ENCODE results near the gene LRRC47.

The LRRC47 gene

DNA sequence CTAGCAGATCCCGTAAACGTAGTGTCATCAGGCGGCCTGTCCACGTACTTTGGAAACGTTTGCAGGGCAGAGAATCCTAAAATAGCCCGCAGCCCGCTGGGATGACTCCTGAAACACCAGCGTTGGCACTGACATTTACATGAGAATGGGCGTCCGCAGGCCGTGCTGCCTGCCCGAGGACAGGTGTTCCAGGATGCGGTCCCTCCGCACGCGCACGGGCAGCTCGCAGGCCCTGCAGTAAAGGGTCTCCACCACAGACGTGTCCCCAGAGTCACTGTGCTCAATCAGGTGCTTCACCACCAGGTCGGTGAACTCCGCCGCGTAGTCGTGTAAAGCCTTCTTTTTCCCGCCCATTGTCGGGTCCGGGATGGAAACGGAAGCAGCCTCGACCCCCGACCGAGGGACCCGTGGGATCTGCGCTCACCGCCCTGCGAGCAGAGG lies 49.9 kb downstream of the LRRC47 start:
- Histone ChIP-seq H3K36me3 (ENCODE audit: control insufficient read depth, insufficient read depth, low read length) (peaks cover 24% of the 10 kb centered on the region), H3K27ac (ENCODE audit: low read depth, low read length, severe bottlenecking) (no peak overlapping the region)
- WGBS, 2 experiments (ENCODE audit: insufficient coverage in 2 of 2), result 7 to 8% methylated on average over 32 to 33 of the region's 35 CpGs

GRCh38 chr1:3745590-3746381 lies 50.5 kb downstream of the LRRC47 start:
- WGBS, 2 experiments (ENCODE audit: insufficient coverage in 2 of 2), result 84 to 87% methylated on average over 23 to 25 of the region's 25 CpGs
- Histone ChIP-seq H3K9me3 (ENCODE audit: control insufficient read depth, low read length) (no peaks in the 10 kb centered on the region), H3K36me3 (ENCODE audit: control insufficient read depth, insufficient read depth, low read length) (peaks cover 31% of the 10 kb centered on the region), H3K4me3 (ENCODE audit: extremely low read depth, insufficient read depth, low read length, poor library complexity, severe bottlenecking) (peak overlapping the region; percentile 86), H3K27ac (ENCODE audit: low read depth, low read length, severe bottlenecking) (no peak overlapping the region), H3K4me1 (ENCODE audit: control insufficient read depth, insufficient read depth, low read length, poor library complexity, severe bottlenecking) (peaks cover 9% of the 10 kb centered on the region)

More for the DNA sequence above, 49.9 kb downstream of the LRRC47 start:
- H3K4me3 ChIP-seq (ENCODE audit: extremely low read depth, insufficient read depth, low read length, poor library complexity, severe bottlenecking), result peak overlapping the region; percentile 86
- H3K9me3 ChIP-seq (ENCODE audit: control insufficient read depth, low read length), result no peaks in the 10 kb centered on the region
- H3K4me1 ChIP-seq (ENCODE audit: control insufficient read depth, insufficient read depth, low read length, poor library complexity, severe bottlenecking), result peaks cover 9% of the 10 kb centered on the region

DNA sequence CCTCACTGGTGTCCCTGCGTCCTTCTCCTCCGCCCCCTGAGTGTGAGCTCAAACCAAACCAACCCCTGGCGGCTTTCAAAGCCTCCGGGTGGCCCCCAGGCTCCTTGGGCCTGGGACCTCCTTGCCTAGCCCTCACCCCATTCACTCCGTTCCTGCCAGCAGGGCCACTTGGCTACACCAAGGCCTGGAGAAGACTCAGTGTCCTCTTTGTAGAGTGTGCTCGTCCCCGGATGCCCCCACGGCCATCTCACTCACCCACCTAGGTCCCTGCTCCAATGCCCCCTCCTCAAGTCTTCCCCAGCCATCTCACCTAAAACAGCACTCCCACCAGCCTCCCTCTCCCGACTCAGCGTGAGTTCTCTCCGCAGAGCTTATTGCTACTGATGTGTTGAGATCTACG lies 51.2 kb downstream of the LRRC47 start:
- WGBS, 2 experiments (ENCODE audit: insufficient coverage in 2 of 2), result 92 to 96% methylated on average over 10 to 11 of the region's 12 CpGs
- Histone ChIP-seq H3K27ac (ENCODE audit: low read depth, low read length, severe bottlenecking) (no peak overlapping the region), H3K4me3 (ENCODE audit: extremely low read depth, insufficient read depth, low read length, poor library complexity, severe bottlenecking) (no peak overlapping the region), H3K9me3 (ENCODE audit: control insufficient read depth, low read length) (no peaks in the 10 kb centered on the region), H3K36me3 (ENCODE audit: control insufficient read depth, insufficient read depth, low read length) (peaks cover 37% of the 10 kb centered on the region), H3K4me1 (ENCODE audit: control insufficient read depth, insufficient read depth, low read length, poor library complexity, severe bottlenecking) (peaks cover 9% of the 10 kb centered on the region)

DNA sequence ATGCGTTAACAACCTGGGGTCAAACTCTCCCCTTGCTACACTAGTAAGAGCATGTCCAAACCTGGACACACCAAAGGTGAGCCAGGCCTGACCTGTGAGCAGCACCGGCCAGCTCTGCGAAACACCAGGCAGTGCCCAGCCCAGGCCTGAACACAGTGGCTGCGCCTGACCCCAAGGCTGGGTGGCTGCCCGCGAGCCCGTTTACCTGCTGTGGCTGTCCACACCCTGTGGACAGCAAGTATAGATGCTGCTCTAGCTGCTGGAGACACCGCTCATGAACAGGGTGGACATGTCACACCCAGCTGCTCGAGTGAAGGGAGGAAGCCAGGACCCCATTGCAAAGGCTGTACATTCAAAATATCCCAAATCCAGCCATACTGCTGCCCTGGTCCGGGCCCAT lies 51.7 kb downstream of the LRRC47 start:
- Histone ChIP-seq H3K4me3 (ENCODE audit: extremely low read depth, insufficient read depth, low read length, poor library complexity, severe bottlenecking) (no peak overlapping the region), H3K36me3 (ENCODE audit: control insufficient read depth, insufficient read depth, low read length) (peaks cover 39% of the 10 kb centered on the region), H3K4me1 (ENCODE audit: control insufficient read depth, insufficient read depth, low read length, poor library complexity, severe bottlenecking) (peaks cover 9% of the 10 kb centered on the region), H3K9me3 (ENCODE audit: control insufficient read depth, low read length) (no peaks in the 10 kb centered on the region), H3K27ac (ENCODE audit: low read depth, low read length, severe bottlenecking) (no peak overlapping the region)
- 87 to 92% methylated on average over 8 to 10 of the region's 10 CpGs for WGBS, 2 experiments (ENCODE audit: insufficient coverage in 2 of 2)

DNA sequence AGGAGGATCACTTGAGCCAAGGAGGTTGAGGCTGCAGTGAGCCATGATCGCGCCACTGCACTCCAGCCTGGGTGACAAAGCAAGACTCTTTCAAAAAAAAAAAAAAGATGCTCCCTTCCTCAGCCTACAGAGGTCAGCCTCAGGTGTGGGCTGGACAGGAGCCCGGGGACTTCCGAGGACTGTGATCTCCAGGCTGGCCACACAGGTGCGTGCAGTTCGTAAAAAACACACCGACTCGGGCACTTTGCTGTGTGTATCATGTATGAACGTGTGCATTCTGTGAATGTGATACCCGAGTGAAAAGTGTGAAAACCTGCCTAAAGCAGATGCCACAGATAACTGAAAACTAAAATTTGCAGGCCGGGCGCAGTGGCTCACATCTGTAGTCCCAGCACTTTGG lies 52.5 kb downstream of the LRRC47 start:
- 93 to 98% methylated on average over 10 to 12 of the region's 12 CpGs for WGBS, 2 experiments (ENCODE audit: insufficient coverage in 2 of 2)
- H3K27ac ChIP-seq (ENCODE audit: low read depth, low read length, severe bottlenecking), result no peak overlapping the region

GRCh38 chr1:3743421-3743820 lies 52.9 kb downstream of the LRRC47 start:
- 84 to 94% methylated on average over 4 of the region's 4 CpGs for WGBS, 2 experiments (ENCODE audit: insufficient coverage in 2 of 2)
- Histone ChIP-seq H3K36me3 (ENCODE audit: control insufficient read depth, insufficient read depth, low read length) (peaks cover 49% of the 10 kb centered on the region), H3K4me1 (ENCODE audit: control insufficient read depth, insufficient read depth, low read length, poor library complexity, severe bottlenecking) (peaks cover 9% of the 10 kb centered on the region), H3K9me3 (ENCODE audit: control insufficient read depth, low read length) (no peaks in the 10 kb centered on the region), H3K4me3 (ENCODE audit: extremely low read depth, insufficient read depth, low read length, poor library complexity, severe bottlenecking) (no peak overlapping the region), H3K27ac (ENCODE audit: low read depth, low read length, severe bottlenecking) (no peak overlapping the region)

More for the DNA sequence above, 52.5 kb downstream of the LRRC47 start:
- H3K36me3 ChIP-seq (ENCODE audit: control insufficient read depth, insufficient read depth, low read length), result peaks cover 45% of the 10 kb centered on the region
- H3K4me1 ChIP-seq (ENCODE audit: control insufficient read depth, insufficient read depth, low read length, poor library complexity, severe bottlenecking), result peaks cover 9% of the 10 kb centered on the region
- no peak overlapping the region for H3K4me3 ChIP-seq (ENCODE audit: extremely low read depth, insufficient read depth, low read length, poor library complexity, severe bottlenecking)
- H3K9me3 ChIP-seq (ENCODE audit: control insufficient read depth, low read length), result no peaks in the 10 kb centered on the region

DNA sequence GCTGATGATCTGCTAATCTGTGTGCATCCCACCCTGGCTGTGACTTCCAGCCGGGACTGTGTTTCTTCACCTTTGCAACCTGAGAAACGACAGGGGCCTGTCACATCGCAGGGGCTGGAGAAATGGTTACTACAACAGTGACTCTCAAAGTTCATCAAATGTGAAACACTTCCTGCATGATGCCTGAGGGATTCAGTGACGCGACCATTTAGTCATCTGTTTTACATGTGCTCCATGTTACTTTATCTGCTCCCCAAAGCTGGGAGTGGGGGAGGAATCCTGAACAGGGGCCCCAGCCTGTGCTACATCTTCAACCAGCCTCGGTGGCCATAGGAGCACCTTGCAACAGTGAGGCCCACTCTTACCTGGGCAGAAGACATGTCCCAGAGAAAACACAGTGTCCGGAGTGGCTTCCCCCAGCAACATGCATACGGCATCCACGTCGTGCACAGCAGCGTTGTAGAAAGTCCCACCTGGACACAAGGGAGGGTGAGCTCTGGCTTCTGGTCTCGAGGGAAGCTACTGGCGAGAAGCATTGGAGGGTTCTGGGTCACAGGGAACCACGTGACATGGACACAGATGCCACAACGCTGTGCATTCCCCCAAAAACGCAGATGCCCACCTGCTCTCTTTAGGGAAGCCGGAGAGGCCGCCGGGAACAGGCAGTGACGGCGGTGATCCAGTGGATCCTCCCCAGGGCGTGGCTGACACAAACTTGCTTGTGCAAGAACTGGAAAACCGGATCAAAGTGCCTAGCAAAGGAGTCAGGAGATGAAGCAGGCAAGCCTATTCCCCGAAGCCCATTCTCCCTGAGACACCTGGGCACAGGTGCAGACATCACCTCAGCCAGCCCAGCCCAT lies 53.6 kb downstream of the LRRC47 start:
- WGBS, 2 experiments (ENCODE audit: insufficient coverage in 2 of 2), result 95 to 97% methylated on average over 24 of the region's 24 CpGs
- Histone ChIP-seq H3K9me3 (ENCODE audit: control insufficient read depth, low read length) (no peaks in the 10 kb centered on the region), H3K4me3 (ENCODE audit: extremely low read depth, insufficient read depth, low read length, poor library complexity, severe bottlenecking) (no peak overlapping the region), H3K36me3 (ENCODE audit: control insufficient read depth, insufficient read depth, low read length) (peaks cover 57% of the 10 kb centered on the region), H3K4me1 (ENCODE audit: control insufficient read depth, insufficient read depth, low read length, poor library complexity, severe bottlenecking) (peaks cover 9% of the 10 kb centered on the region), H3K27ac (ENCODE audit: low read depth, low read length, severe bottlenecking) (no peak overlapping the region)

DNA sequence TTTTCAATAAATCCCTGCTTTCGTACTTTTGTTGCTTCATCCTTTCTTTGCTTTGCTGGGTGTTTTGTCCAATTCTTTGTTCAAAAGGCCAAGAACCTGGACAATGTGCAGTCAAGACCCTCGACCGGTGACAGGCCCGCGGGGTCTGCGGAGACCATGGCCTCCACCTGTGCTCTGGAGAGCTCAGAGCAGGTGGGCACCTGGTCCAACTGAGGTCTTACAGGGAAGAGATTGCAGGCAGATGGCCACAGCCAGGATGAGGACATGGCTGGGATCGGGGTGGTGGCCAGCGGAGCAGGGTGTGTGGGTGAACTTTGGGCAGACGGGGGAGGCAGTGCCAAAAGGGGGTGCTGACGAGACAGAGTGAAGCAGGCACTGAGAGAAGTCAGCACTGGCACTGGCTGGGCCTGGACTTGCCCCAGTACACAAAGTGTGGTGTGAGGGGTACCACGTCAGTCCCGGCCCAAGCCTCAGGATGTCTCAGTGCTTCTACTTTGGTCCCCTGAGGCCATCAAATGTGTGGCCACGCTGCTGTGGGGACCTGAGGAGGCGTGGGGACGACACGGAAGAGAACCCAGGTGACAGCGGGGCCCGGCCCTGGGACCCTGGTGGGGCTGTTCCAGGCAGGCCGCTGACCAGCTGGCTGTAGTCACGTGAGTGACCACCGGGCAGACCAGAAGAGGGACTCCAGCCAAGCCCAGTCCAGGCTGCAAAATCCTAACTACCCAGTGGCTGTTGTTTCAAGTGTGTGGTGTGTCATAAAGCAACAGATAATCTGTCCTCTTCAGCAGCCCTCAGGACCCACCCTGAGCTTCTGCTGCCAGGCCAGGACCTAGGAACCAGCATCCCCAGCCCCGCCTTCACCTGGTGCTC lies 54.5 kb downstream of the LRRC47 start:
- Histone ChIP-seq H3K4me1 (ENCODE audit: control insufficient read depth, insufficient read depth, low read length, poor library complexity, severe bottlenecking) (peaks cover 9% of the 10 kb centered on the region), H3K27ac (ENCODE audit: low read depth, low read length, severe bottlenecking) (no peak overlapping the region), H3K9me3 (ENCODE audit: control insufficient read depth, low read length) (no peaks in the 10 kb centered on the region), H3K36me3 (ENCODE audit: control insufficient read depth, insufficient read depth, low read length) (peaks cover 65% of the 10 kb centered on the region), H3K4me3 (ENCODE audit: extremely low read depth, insufficient read depth, low read length, poor library complexity, severe bottlenecking) (no peak overlapping the region)
- WGBS, 2 experiments (ENCODE audit: insufficient coverage in 2 of 2), result 95 to 97% methylated on average over 19 to 20 of the region's 22 CpGs

- Histone ChIP-seq H3K36me3 (ENCODE audit: control insufficient read depth, insufficient read depth, low read length) (peaks cover 75% of the 10 kb centered on the region), H3K4me3 (ENCODE audit: extremely low read depth, insufficient read depth, low read length, poor library complexity, severe bottlenecking) (no peak overlapping the region), H3K4me1 (ENCODE audit: control insufficient read depth, insufficient read depth, low read length, poor library complexity, severe bottlenecking) (peaks cover 6% of the 10 kb centered on the region), H3K9me3 (ENCODE audit: control insufficient read depth, low read length) (no peaks in the 10 kb centered on the region), H3K27ac (ENCODE audit: low read depth, low read length, severe bottlenecking) (no peak overlapping the region)
- WGBS, 2 experiments (ENCODE audit: insufficient coverage in 2 of 2), result 97 to 98% methylated on average over 9 to 13 of the region's 13 CpGs
Observed at GRCh38 chr1:3740752-3741151, 55.5 kb downstream of the LRRC47 start.

DNA sequence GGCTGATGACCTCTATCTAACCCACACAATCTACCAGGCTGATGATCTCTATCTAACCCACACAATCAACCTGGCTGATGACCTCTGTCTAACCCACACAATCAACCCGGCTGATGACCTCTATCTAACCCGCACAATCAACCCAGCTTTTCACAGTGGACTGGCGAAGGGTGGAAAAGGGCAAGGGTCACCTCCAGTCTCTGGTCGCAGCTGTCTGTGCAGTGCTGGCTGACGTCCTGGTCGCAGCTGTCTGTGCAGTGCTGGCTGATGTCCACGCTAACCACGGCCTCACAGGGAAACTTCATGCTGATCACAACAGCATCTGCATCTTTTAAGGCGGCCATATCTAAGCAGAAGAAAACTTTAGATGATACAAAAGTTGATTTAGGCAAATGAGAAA lies 56.3 kb downstream of the LRRC47 start:
- Histone ChIP-seq H3K4me3 (ENCODE audit: extremely low read depth, insufficient read depth, low read length, poor library complexity, severe bottlenecking) (no peak overlapping the region), H3K27ac (ENCODE audit: low read depth, low read length, severe bottlenecking) (no peak overlapping the region), H3K36me3 (ENCODE audit: control insufficient read depth, insufficient read depth, low read length) (peaks cover 78% of the 10 kb centered on the region), H3K4me1 (ENCODE audit: control insufficient read depth, insufficient read depth, low read length, poor library complexity, severe bottlenecking) (peaks cover 3% of the 10 kb centered on the region), H3K9me3 (ENCODE audit: control insufficient read depth, low read length) (no peaks in the 10 kb centered on the region)
- 98 to 99% methylated on average over 9 of the region's 9 CpGs for WGBS, 2 experiments (ENCODE audit: insufficient coverage in 2 of 2)

All from mesodermal cell (in vitro differentiated cells).